Breast epithelium (tissue), 4 donors: ENCODE data around the gene STARD8. TPM values are rescaled to one million over a fixed set of nuclear protein-coding genes. Genes with fewer than 3 reads are reported as not detected.

Experiments
- DNase-seq, 2 donors: peaks; one replicate each; pipeline ENCODE4 v3.0.0-alpha.2; 2019; ENCODE audit warnings: low spot score in 2 of 2
- H3K27ac ChIP-seq, 2 donors: fragments of 200-600 bp; sonication (generic) in 1 of 2; one replicate each; pipeline ENCODE4 v1.5.1; 2016 to 2019; ENCODE audit warnings: mild to moderate bottlenecking in 1 of 2
- H3K27me3 ChIP-seq, 2 donors: fragments of 200-600 bp; sonication (generic) in 1 of 2; one replicate each; pipeline versions ENCODE4 v1.5.1 to v1.6.0; 2017 to 2019; ENCODE audit warnings: control low read depth in 1 of 2, mild to moderate bottlenecking in 1 of 2
- H3K36me3 ChIP-seq: fragments of 200-600 bp; one replicate; pipeline ENCODE4 v1.5.1; 2019
- H3K4me1 ChIP-seq, 2 donors: fragments of 200-600 bp; sonication (generic); one replicate each; pipeline ENCODE4 v1.5.1; 2016 to 2019; ENCODE audit warnings: control low read depth in 1 of 2
- H3K4me3 ChIP-seq, 3 donors: fragments of 200-600 bp; sonication (generic); 1 replicate in 2 of 3; 2 replicates in 1 of 3; pipeline ENCODE4 v1.5.1; 2016 to 2019; ENCODE audit warnings: mild to moderate bottlenecking in 3 of 3, moderate library complexity in 2 of 3
- H3K9me3 ChIP-seq, 2 donors: fragments of 200-600 bp; sonication (generic) in 1 of 2; one replicate each; pipeline ENCODE4 v1.5.1; 2016 to 2019; ENCODE audit warnings: control low read depth in 1 of 2
- CTCF ChIP-seq, 3 donors: fragments of 450-650 bp; IDR thresholded peaks; one replicate each; pipeline ENCODE4 v1.5.1; 2016 to 2017; ENCODE audit warnings: antibody characterized with exemption in 3 of 3, mild to moderate bottlenecking in 3 of 3, moderate library complexity in 3 of 3
- POLR2A ChIP-seq: fragments of 450-650 bp; IDR thresholded peaks from one replicate; pipeline ENCODE4 v1.6.1; 2016; ENCODE audit warnings: antibody characterized with exemption, mild to moderate bottlenecking, moderate library complexity
- POLR2AphosphoS5 ChIP-seq, 3 donors: sonication (generic); formaldehyde crosslinking; IDR thresholded peaks; one replicate each; pipeline ENCODE4 v1.6.1; 2017; ENCODE audit warnings: antibody characterized with exemption in 3 of 3
- intact Hi-C: fragments of 100-400 bp; cut with DNase I; formaldehyde crosslinking; loops from one replicate; pipeline ENCODE4 v1.15.1; 2023; ENCODE audit warnings: low total_unique reads
- total RNA-seq, 3 donors: library from RNA; depleted of rRNA; stranded (reverse); fragments of >200 nt; gene quantifications; one replicate each; pipeline ENCODE4 v1.1.0, GENCODE V29; 2016

STARD8 gene
- total RNA-seq, 3 donors from 2014 or later = 6.4 to 18.7 (median 9.2) TPM

- intact Hi-C loops = no loop called here
- no peaks in the 10 kb centered on the region for H3K36me3 ChIP-seq
- TF ChIP-seq CTCF (IDR thresholded peaks at IDR 0.05) (no peak), POLR2A (no peak), POLR2AphosphoS5 (IDR thresholded peaks at IDR 0.05) (no peak)
- H3K4me1 ChIP-seq = no peaks in the 10 kb centered on the region
- DNase-seq = no peak
- peak overlapping the region in 1 of 2 donors; percentile 20 for H3K27ac ChIP-seq
- H3K9me3 ChIP-seq = no peaks in the 10 kb centered on the region
- no peak overlapping the region for H3K4me3 ChIP-seq
- peaks cover 0 to 44% of the 10 kb centered on the region in 2 donors for H3K27me3 ChIP-seq
Observed at GRCh38 chrX:68659786-68660185, 12.3 kb downstream of the STARD8 start.

GRCh38 chrX:68660746-68661145, 13.3 kb downstream of the STARD8 start:
- H3K4me1 ChIP-seq = no peaks in the 10 kb centered on the region
- H3K4me3 ChIP-seq = no peak overlapping the region
- no peak for TF ChIP-seq POLR2A
- no peak for TF ChIP-seq POLR2AphosphoS5 (IDR thresholded peaks at IDR 0.05)
- no peak for TF ChIP-seq CTCF (IDR thresholded peaks at IDR 0.05)
- no peak overlapping the region for H3K27ac ChIP-seq
- H3K36me3 ChIP-seq = no peaks in the 10 kb centered on the region
- H3K27me3 ChIP-seq = peaks cover 0 to 44% of the 10 kb centered on the region in 2 donors
- no peaks in the 10 kb centered on the region for H3K9me3 ChIP-seq
- intact Hi-C loops = no loop called here
- no peak for DNase-seq

GRCh38 chrX:68665502-68665901, 18.0 kb downstream of the STARD8 start:
- Histone ChIP-seq H3K4me1 (no peaks in the 10 kb centered on the region), H3K27ac (no peak overlapping the region), H3K36me3 (no peaks in the 10 kb centered on the region), H3K4me3 (no peak overlapping the region), H3K27me3 (peaks cover 0 to 55% of the 10 kb centered on the region in 2 donors), H3K9me3 (no peaks in the 10 kb centered on the region)
- intact Hi-C loops = no loop called here
- DNase-seq = no peak
- TF ChIP-seq CTCF (IDR thresholded peaks at IDR 0.05) = no peak
- TF ChIP-seq POLR2A = no peak

- Histone ChIP-seq H3K4me3 (no peak overlapping the region), H3K36me3 (no peaks in the 10 kb centered on the region), H3K27ac (no peak overlapping the region), H3K9me3 (no peaks in the 10 kb centered on the region), H3K4me1 (no peaks in the 10 kb centered on the region), H3K27me3 (peaks cover 0 to 53% of the 10 kb centered on the region in 2 donors)
- intact Hi-C loops = no loop called here
- DNase-seq = no peak
- TF ChIP-seq POLR2AphosphoS5 (IDR thresholded peaks at IDR 0.05) (no peak), CTCF (IDR thresholded peaks at IDR 0.05) (no peak), POLR2A (no peak)
Observed at GRCh38 chrX:68666580-68666979, 19.1 kb downstream of the STARD8 start.

GRCh38 chrX:68669094-68669860, 21.8 kb downstream of the STARD8 start:
- peaks cover 0 to 57% of the 10 kb centered on the region in 2 donors for H3K27me3 ChIP-seq
- peak overlapping the region in 1 of 2 donors; percentile 19 for H3K27ac ChIP-seq
- intact Hi-C loops = no loop called here
- TF ChIP-seq POLR2A (no peak), CTCF (IDR thresholded peaks at IDR 0.05) (no peak), POLR2AphosphoS5 (IDR thresholded peaks at IDR 0.05) (no peak)
- DNase-seq = no peak
- H3K4me1 ChIP-seq = peaks cover 0 to 3% of the 10 kb centered on the region in 2 donors
- no peaks in the 10 kb centered on the region for H3K36me3 ChIP-seq
- H3K4me3 ChIP-seq = no peak overlapping the region
- no peaks in the 10 kb centered on the region for H3K9me3 ChIP-seq
